Calu3 (cell line): ENCODE results near the gene MPG. TPM values are rescaled to one million over a fixed set of nuclear protein-coding genes. Genes with fewer than 3 reads are reported as not detected.

Source experiments
- BruUV-seq: library from RNA; stranded (reverse); fragments of 400-500 nt; replicated peaks from 2 replicates; lab custom pipeline; 2021; lab: Mats Ljungman, UMichigan
- CTCF ChIA-PET: fragments of 300-600 bp; sonication (Branson Sonifier 250); formaldehyde crosslinking; loops from one replicate; lab custom pipeline; 2022; ENCODE audit warnings: antibody characterized with exemption; lab: Charles Lee
- DNase-seq: peaks from one replicate; pipeline ENCODE4 v3.0.0; 2022
- H3K27ac Mint-ChIP-seq: one replicate; pipeline ENCODE4 v1.8.0; 2022; ENCODE audit warnings: mixed read lengths; ENCODE audit not compliant: unreplicated experiment
- H3K27me3 Mint-ChIP-seq: one replicate; pipeline ENCODE4 v1.8.0; 2022; ENCODE audit warnings: mixed read lengths; ENCODE audit not compliant: unreplicated experiment
- H3K36me3 Mint-ChIP-seq: one replicate; pipeline ENCODE4 v1.8.0; 2022; ENCODE audit warnings: mild to moderate bottlenecking, moderate library complexity, mixed read lengths; ENCODE audit not compliant: insufficient read depth, unreplicated experiment
- H3K4me1 Mint-ChIP-seq: one replicate; pipeline ENCODE4 v1.8.0; 2022; ENCODE audit warnings: mild to moderate bottlenecking, low read depth, mixed read lengths; ENCODE audit not compliant: unreplicated experiment
- H3K4me3 Mint-ChIP-seq: one replicate; pipeline ENCODE4 v1.8.0; 2022; ENCODE audit warnings: mild to moderate bottlenecking, low read depth, moderate library complexity, mixed read lengths; ENCODE audit not compliant: unreplicated experiment
- H3K9me3 Mint-ChIP-seq: one replicate; pipeline ENCODE4 v1.8.0; 2022; ENCODE audit warnings: low read depth, mixed read lengths; ENCODE audit not compliant: unreplicated experiment
- CTCF ChIP-seq: fragments of 200-600 bp; IDR thresholded peaks from one replicate; pipeline ENCODE4 v1.8.0; 2022; ENCODE audit warnings: antibody characterized with exemption; ENCODE audit not compliant: unreplicated experiment
- intact Hi-C: fragments of 100-400 bp; cut with micrococcal nuclease; formaldehyde crosslinking; loops from one replicate; pipeline ENCODE4 v1.10.0; 2022; ENCODE audit not compliant: unreplicated experiment
- total RNA-seq: library from RNA; stranded (reverse); gene quantifications from 2 replicates; pipeline ENCODE4 v1.2.3, GENCODE V29; 2022

MPG gene
- total RNA-seq, 1 experiment from 2014 or later = 40.1 TPM

DNA sequence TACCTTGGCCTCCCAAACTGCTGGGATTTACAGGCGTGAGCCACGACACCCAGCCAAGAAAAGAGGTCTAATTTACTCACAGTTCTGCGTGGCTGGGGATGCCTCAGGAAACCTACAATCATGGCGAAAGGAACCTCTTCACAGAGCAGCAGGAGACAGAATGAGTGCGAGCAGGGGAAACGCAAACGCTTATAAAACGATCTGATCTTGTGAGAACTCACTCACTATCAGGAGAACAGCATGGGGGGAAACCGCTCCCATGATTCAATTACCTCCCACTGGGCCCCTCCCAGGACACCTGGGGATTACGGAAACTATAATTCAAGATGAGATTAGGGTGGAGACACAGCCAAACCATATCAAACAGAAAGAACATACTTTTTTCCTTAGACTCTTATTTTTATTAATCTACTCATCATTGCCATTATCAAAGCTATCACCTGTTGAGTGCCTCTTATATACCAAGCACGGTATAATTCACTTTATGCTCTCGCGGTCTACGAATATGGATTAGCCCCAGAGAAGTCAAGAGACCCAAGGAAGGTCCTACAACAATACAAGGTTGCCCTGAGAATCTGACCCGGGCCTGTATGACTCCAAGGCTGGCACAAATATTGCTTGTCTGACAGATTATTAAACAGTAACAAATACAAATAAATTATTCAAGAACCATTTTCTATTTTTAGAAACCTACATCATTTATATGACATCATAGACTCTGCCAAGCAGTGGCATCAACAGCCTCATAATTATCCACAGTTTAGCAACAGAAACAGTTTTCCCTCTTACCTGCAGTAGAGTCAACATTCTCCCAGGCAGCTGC is 27.0 kb upstream of the MPG start:
- Mint-ChIP-seq H3K27me3 (no peaks in the 10 kb centered on the region), H3K36me3 (peaks cover 65% of the 10 kb centered on the region), H3K27ac (no peak overlapping the region), H3K4me1 (no peaks in the 10 kb centered on the region), H3K4me3 (no peak overlapping the region), H3K9me3 (no peaks in the 10 kb centered on the region)
- CTCF ChIA-PET = no interaction called here
- no peak for DNase-seq
- TF ChIP-seq CTCF = no peak
- intact Hi-C loops = no loop called here
- TSS peak; percentile 51 for BruUV-seq

GRCh38 chr16:53346-54236 is 24.4 kb upstream of the MPG start, which contains the start of the genes POLR3K and SNRNP25:
Gene POLR3K (minus strand): TSS chr16:53608. CDS start chr16:53586, 22 bp downstream.
Gene SNRNP25 (plus strand): TSS chr16:53828. CDS start chr16:54017, 189 bp downstream.
- intact Hi-C loops = no loop called here
- Mint-ChIP-seq H3K27ac (peak within 1 kb of the TSS; percentile 90), H3K27me3 (no peaks in the 10 kb centered on the region), H3K4me3 (peak within 1 kb of the TSS; percentile 100), H3K36me3 (peaks cover 61% of the 10 kb centered on the region), H3K4me1 (no peaks in the 10 kb centered on the region), H3K9me3 (no peaks in the 10 kb centered on the region)
- no peak for TF ChIP-seq CTCF
- CTCF ChIA-PET = interaction anchor here (0.6 to 2.6 kb wide), 11 partner anchors 10 to 308 kb away, joined by 3 to 12 read pairs (median 4); no protein-coding TSS in a partner anchor
- BruUV-seq = no TSS peak
- DNase-seq = peak; percentile 99

GRCh38 chr16:54237-54581 is 23.8 kb upstream of the MPG start:
- Mint-ChIP-seq H3K4me1 (no peaks in the 10 kb centered on the region), H3K36me3 (peaks cover 63% of the 10 kb centered on the region), H3K27ac (no peak overlapping the region), H3K9me3 (no peaks in the 10 kb centered on the region), H3K27me3 (no peaks in the 10 kb centered on the region), H3K4me3 (peak overlapping the region; percentile 100)
- DNase-seq = no peak
- CTCF ChIA-PET = interaction anchor here (1.2 to 2.6 kb wide), 2 partner anchors 16 to 299 kb away, joined by 3 to 12 read pairs; no protein-coding TSS in a partner anchor
- TF ChIP-seq CTCF = no peak
- intact Hi-C loops = no loop called here
- no TSS peak for BruUV-seq

DNA sequence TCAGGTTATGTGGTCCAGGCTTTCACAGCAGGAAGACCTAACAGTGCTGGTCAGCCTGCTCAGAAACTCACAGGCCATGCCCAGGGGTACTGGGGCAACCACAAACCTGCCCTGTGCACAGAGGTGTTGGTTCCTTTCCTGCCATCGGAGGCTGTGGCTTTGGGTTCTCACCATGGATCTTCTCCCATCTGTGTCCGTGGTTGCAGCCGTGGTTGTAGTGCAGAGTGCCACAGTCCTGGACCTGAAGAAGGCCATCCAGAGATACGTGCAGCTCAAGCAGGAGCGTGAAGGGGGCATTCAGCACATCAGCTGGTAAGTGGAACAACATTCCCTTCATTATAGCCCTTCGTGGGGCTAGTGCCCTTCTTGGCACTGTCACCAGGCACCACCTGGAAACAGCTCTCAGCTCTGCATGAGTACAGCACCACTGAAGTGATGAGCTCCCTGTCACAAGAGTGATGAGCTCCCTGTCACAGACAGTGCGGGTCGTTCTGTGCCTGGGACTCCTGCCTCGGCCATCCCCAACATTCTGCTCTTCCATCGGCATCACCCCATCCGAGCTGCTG is 22.4 kb upstream of the MPG start:
- no peak overlapping the region for H3K4me3 Mint-ChIP-seq
- no peaks in the 10 kb centered on the region for H3K27me3 Mint-ChIP-seq
- no peaks in the 10 kb centered on the region for H3K4me1 Mint-ChIP-seq
- BruUV-seq = no TSS peak
- H3K27ac Mint-ChIP-seq = no peak overlapping the region
- CTCF ChIA-PET = interaction anchor here (1.4 to 1.8 kb wide), 2 partner anchors 10 to 16 kb away, joined by 4 to 6 read pairs; partner anchors contain the start of gene RHBDF1
- DNase-seq = no peak
- H3K36me3 Mint-ChIP-seq = peaks cover 66% of the 10 kb centered on the region
- intact Hi-C loops = no loop called here
- no peaks in the 10 kb centered on the region for H3K9me3 Mint-ChIP-seq
- TF ChIP-seq CTCF = no peak
